ENCODE measurements around the gene FAM118B. TPM values are rescaled to one million over a fixed set of nuclear protein-coding genes. Genes with fewer than 3 reads are reported as not detected.
A peak's percentile ranks its signal among the peaks of the same experiment; 100 is the strongest.

The FAM118B gene
- total and polyA plus RNA-seq, 10 donors = 5.5 to 32.3 (median 17.5) TPM

DNA sequence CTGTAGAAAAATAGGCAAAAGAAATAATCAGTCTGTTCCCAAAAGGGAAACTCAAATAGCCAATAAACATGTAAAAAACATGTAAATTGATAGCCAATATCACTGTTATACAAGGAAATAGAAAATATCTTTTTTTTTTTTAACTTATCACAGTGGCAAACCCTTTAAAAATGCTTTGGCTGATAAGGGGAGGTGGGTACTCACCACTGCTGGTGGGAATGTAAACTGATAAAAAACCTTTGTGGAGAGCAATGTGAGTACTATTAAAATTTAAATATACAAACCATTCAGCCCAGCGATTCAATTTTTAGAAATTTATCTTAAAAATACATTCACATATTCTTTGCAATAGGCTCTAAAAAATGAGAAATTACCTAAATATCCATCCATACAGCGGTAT is 3.7 kb upstream of the FAM118B start:
- no peak overlapping the region for H3K27ac ChIP-seq
- peaks cover 12 to 30% (median 19%) of the 10 kb centered on the region in 6 donors for H3K4me1 ChIP-seq
- no peak for DNase-seq
- peaks cover 3 to 73% (median 63%) of the 10 kb centered on the region in 6 donors for H3K36me3 ChIP-seq
- no peaks in the 10 kb centered on the region for H3K9me3 ChIP-seq
- WGBS, 5 donors = 93 to 100% (median 97%) methylated on average over 2 of the region's 2 CpGs
- TF ChIP-seq CTCF (IDR thresholded peaks at IDR 0.05 in 8 of 11, conservative IDR thresholded peaks at IDR 0.05 in 3 of 11) (no peak), POLR2AphosphoS5 (IDR thresholded peaks at IDR 0.05) (no peak), POLR2A (IDR thresholded peaks at IDR 0.05) (no peak)
- intact Hi-C loops (cut with DNase I; ENCODE audit: low total_unique reads) = no loop called here
- no peak overlapping the region for H3K4me3 ChIP-seq
- no peaks in the 10 kb centered on the region for H3K27me3 ChIP-seq (replicated peaks in 1 of 7)

- peak overlapping the region in 5 of 8 donors; percentile 59 to 82 (median 74) for H3K27ac ChIP-seq
- peak overlapping the region; percentile 76 to 98 (median 94) for H3K4me3 ChIP-seq
These were observed 729 bp upstream of the FAM118B start for GRCh38 chr11:126210871-126211235.

GRCh38 chr11:126212089-126212660 is 593 bp downstream of the FAM118B start:
- DNase-seq = no peak
- 3 to 4% (median 3%) methylated on average over 15 of the region's 15 CpGs for WGBS, 5 donors

More at GRCh38 chr11:126210871-126211235, 729 bp upstream of the FAM118B start:
- WGBS, 5 donors = 7 to 9% (median 8%) methylated on average over 20 of the region's 20 CpGs
- Histone ChIP-seq H3K9me3 (no peaks in the 10 kb centered on the region), H3K27me3 (replicated peaks in 1 of 7) (no peaks in the 10 kb centered on the region), H3K4me1 (peaks cover 12 to 58% (median 36%) of the 10 kb centered on the region in 6 donors), H3K36me3 (peaks cover 0 to 43% (median 33%) of the 10 kb centered on the region in 6 donors)
- TF ChIP-seq CTCF (IDR thresholded peaks at IDR 0.05 in 8 of 11, conservative IDR thresholded peaks at IDR 0.05 in 3 of 11) (no peak), POLR2AphosphoS5 (IDR thresholded peaks at IDR 0.05) (no peak), POLR2A (IDR thresholded peaks at IDR 0.05) (no peak)
- intact Hi-C loops (cut with DNase I; ENCODE audit: low total_unique reads) = loop anchor here (10.0 kb wide), 1 partner anchor 54 kb away; the partner anchor contains the start of genes FOXRED1 and SRPRA
- no peak for DNase-seq

More at GRCh38 chr11:126212089-126212660, 593 bp downstream of the FAM118B start:
- TF ChIP-seq CTCF (IDR thresholded peaks at IDR 0.05 in 8 of 11, conservative IDR thresholded peaks at IDR 0.05 in 3 of 11) (no peak), POLR2A (IDR thresholded peaks at IDR 0.05) (no peak)
- peak overlapping the region in 6 of 8 donors; percentile 35 to 82 (median 68) for H3K27ac ChIP-seq
- peak overlapping the region; percentile 76 to 98 (median 94) for H3K4me3 ChIP-seq
- H3K27me3 ChIP-seq (replicated peaks in 1 of 7) = no peaks in the 10 kb centered on the region
- intact Hi-C loops (cut with DNase I; ENCODE audit: low total_unique reads) = loop anchor here (10.0 kb wide), 1 partner anchor 53 kb away; the partner anchor contains the start of genes FOXRED1 and SRPRA
- H3K36me3 ChIP-seq = peaks cover 0 to 30% (median 24%) of the 10 kb centered on the region in 6 donors
- H3K4me1 ChIP-seq = peaks cover 12 to 65% (median 37%) of the 10 kb centered on the region in 6 donors
- H3K9me3 ChIP-seq = no peaks in the 10 kb centered on the region

All from spleen (tissue), 11 donors.